Ascending aorta (tissue), 2 donors: ENCODE data around the gene C19orf25. TPM values are rescaled to one million over a fixed set of nuclear protein-coding genes. Genes with fewer than 3 reads are reported as not detected.
A peak's percentile ranks its signal among the peaks of the same experiment; 100 is the strongest.

Experiments
- DNase-seq, 2 donors: peaks; one replicate each; pipeline ENCODE4 v3.0.0-alpha.2; 2019; ENCODE audit warnings: low spot score in 2 of 2
- H3K27ac ChIP-seq, 2 donors: fragments of 200-600 bp; sonication (generic); one replicate each; pipeline ENCODE4 v1.5.1; 2016 to 2017; ENCODE audit warnings: mild to moderate bottlenecking in 1 of 2
- H3K27me3 ChIP-seq: fragments of 200-600 bp; sonication (generic); one replicate; pipeline ENCODE4 v1.5.1; 2017
- H3K36me3 ChIP-seq, 2 donors: fragments of 200-600 bp; sonication (generic); one replicate each; pipeline ENCODE4 v1.5.1; 2016
- H3K4me1 ChIP-seq, 2 donors: fragments of 200-600 bp; sonication (generic); one replicate each; pipeline ENCODE4 v1.5.1; 2016 to 2017; ENCODE audit warnings: mild to moderate bottlenecking in 1 of 2
- H3K4me3 ChIP-seq, 2 donors: fragments of 200-600 bp; sonication (generic); one replicate each; pipeline ENCODE4 v1.5.1; 2016 to 2017; ENCODE audit warnings: mild to moderate bottlenecking in 1 of 2
- H3K9me3 ChIP-seq, 2 donors: fragments of 200-600 bp; sonication (generic); one replicate each; pipeline ENCODE4 v1.5.1; 2016
- intact Hi-C: fragments of 100-400 bp; cut with DNase I; formaldehyde crosslinking; loops from one replicate; pipeline ENCODE4 v1.15.1; 2023
- total RNA-seq: library from RNA; depleted of rRNA; stranded (reverse); fragments of >200 nt; gene quantifications from one replicate; pipeline ENCODE4 v1.1.0, GENCODE V29; 2016
- TF ChIP-seq, protein P1 (sequence below), 3 experiments: fragments of 200-600 bp in 2 of 3; fragments of 450-650 bp in 1 of 3; sonication (generic) in 2 of 3; IDR thresholded peaks; one replicate each; pipeline ENCODE4 v1.5.1; 2016 to 2019; ENCODE audit warnings: antibody characterized with exemption in 3 of 3, mild to moderate bottlenecking in 1 of 3, moderate library complexity in 1 of 3

Gene C19orf25
- total RNA-seq, 1 donor from 2014 or later = 32.7 TPM

- intact Hi-C loops = no loop called here
- TF ChIP-seq, protein P1, sequence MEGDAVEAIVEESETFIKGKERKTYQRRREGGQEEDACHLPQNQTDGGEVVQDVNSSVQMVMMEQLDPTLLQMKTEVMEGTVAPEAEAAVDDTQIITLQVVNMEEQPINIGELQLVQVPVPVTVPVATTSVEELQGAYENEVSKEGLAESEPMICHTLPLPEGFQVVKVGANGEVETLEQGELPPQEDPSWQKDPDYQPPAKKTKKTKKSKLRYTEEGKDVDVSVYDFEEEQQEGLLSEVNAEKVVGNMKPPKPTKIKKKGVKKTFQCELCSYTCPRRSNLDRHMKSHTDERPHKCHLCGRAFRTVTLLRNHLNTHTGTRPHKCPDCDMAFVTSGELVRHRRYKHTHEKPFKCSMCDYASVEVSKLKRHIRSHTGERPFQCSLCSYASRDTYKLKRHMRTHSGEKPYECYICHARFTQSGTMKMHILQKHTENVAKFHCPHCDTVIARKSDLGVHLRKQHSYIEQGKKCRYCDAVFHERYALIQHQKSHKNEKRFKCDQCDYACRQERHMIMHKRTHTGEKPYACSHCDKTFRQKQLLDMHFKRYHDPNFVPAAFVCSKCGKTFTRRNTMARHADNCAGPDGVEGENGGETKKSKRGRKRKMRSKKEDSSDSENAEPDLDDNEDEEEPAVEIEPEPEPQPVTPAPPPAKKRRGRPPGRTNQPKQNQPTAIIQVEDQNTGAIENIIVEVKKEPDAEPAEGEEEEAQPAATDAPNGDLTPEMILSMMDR (IDR thresholded peaks at IDR 0.05) = no peak
- peaks cover 11 to 14% of the 10 kb centered on the region in 2 donors for H3K4me1 ChIP-seq
- H3K27ac ChIP-seq = no peak overlapping the region
- H3K36me3 ChIP-seq = peaks cover 0 to 11% of the 10 kb centered on the region in 2 donors
- DNase-seq = no peak
- no peaks in the 10 kb centered on the region for H3K9me3 ChIP-seq
- H3K27me3 ChIP-seq = peaks cover 27% of the 10 kb centered on the region
- no peak overlapping the region for H3K4me3 ChIP-seq
Observed at GRCh38 chr19:1456121-1456900, 22.7 kb downstream of the C19orf25 start.

DNA sequence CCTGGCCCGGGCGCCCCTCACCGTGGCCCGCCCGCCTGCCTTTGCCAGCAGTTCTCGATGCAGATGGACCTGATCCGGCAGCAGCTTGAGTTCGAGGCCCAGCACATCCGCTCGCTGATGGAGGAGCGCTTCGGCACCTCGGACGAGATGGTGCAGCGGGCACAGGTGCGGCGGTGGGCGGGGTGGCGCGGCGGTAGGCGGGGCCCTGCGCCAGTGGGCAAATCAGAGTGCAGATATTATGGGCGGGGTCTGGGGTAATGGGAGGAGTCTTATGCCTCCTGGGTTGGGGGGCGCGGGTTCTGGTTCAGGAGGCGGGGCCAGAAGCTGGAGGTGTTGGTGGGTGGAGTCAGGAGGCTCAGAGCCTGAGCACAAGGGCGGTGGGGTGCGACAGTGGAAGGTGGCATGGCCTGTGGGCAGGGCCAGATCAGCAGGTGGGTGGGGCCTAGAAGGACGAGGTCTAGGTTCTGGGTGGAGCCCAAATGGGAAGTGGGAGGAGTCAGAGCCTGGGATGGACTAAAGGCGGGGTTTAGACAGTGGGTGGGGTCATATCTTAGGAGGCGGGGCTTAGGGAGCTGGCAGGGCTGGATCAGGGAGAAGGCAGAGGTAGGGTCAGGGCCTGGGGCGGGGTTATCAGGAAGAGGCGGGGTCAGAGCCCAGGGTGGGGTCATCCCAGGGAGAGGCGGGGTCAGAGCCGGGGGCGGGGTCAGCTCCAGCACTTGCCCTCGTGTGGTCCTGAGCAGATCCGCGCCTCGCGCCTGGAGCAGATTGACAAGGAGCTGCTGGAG lies 23.5 kb downstream of the C19orf25 start:
- Histone ChIP-seq H3K4me3 (no peak overlapping the region), H3K36me3 (peaks cover 0 to 4% of the 10 kb centered on the region in 2 donors), H3K27me3 (peaks cover 34% of the 10 kb centered on the region), H3K4me1 (peaks cover 11 to 14% of the 10 kb centered on the region in 2 donors), H3K27ac (no peak overlapping the region), H3K9me3 (no peaks in the 10 kb centered on the region)
- DNase-seq = no peak
- TF ChIP-seq, protein P1 (IDR thresholded peaks at IDR 0.05) = no peak
- intact Hi-C loops = no loop called here

DNA sequence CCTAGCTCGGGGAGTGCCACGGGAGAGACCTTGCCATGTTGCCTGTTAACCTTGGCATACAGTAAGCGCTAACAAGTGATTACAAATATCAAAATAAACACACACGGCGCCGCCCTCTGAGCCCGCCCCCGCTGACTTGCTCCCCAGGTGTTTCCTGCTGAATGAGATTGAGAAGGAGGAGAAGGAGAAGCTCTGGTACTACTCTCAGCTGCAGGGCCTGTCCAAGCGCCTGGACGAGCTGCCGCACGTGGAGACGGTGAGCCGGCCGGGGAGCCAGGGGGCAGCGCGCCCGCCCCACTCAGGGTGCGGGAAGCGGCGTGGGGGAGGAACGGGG lies 24.0 kb downstream of the C19orf25 start:
- Histone ChIP-seq H3K9me3 (no peaks in the 10 kb centered on the region), H3K36me3 (no peaks in the 10 kb centered on the region), H3K27ac (no peak overlapping the region), H3K4me1 (peaks cover 11 to 14% of the 10 kb centered on the region in 2 donors), H3K4me3 (no peak overlapping the region), H3K27me3 (peaks cover 40% of the 10 kb centered on the region)
- TF ChIP-seq, protein P1 (IDR thresholded peaks at IDR 0.05) = no peak
- intact Hi-C loops = no loop called here
- no peak for DNase-seq

GRCh38 chr19:1453525-1454364 lies 25.3 kb downstream of the C19orf25 start:
- Histone ChIP-seq H3K27ac (no peak overlapping the region), H3K27me3 (peaks cover 48% of the 10 kb centered on the region), H3K4me1 (peaks cover 11 to 14% of the 10 kb centered on the region in 2 donors), H3K9me3 (no peaks in the 10 kb centered on the region), H3K4me3 (peak overlapping the region in 1 of 2 donors; percentile 17), H3K36me3 (no peaks in the 10 kb centered on the region)
- TF ChIP-seq, protein P1 (IDR thresholded peaks at IDR 0.05) = peak in 2 of 3 experiments; percentile 7 to 21
- intact Hi-C loops = no loop called here
- no peak for DNase-seq

GRCh38 chr19:1452802-1453524 lies 26.1 kb downstream of the C19orf25 start:
- Histone ChIP-seq H3K36me3 (no peaks in the 10 kb centered on the region), H3K27me3 (peaks cover 48% of the 10 kb centered on the region), H3K4me3 (no peak overlapping the region), H3K9me3 (no peaks in the 10 kb centered on the region), H3K27ac (no peak overlapping the region), H3K4me1 (peaks cover 11 to 14% of the 10 kb centered on the region in 2 donors)
- intact Hi-C loops = no loop called here
- DNase-seq = no peak
- TF ChIP-seq, protein P1 (IDR thresholded peaks at IDR 0.05) = no peak
